Endometrial microvascular endothelial cells (primary cell): ENCODE results near the gene LILRA6. TPM values are rescaled to one million over a fixed set of nuclear protein-coding genes. Genes with fewer than 3 reads are reported as not detected.
"Not testable (repeated sequence)": the region's sequence is repeated elsewhere in the genome, so short reads cannot be mapped to it uniquely, and the experiment has no call there.

ENCODE experiments used
- in situ Hi-C: cut with HindIII; loops from 2 replicates; pipeline ENCODE4 v1.10.0; 2017; ENCODE audit warnings: low sequenced_read_pairs, low pct_unique_long_range_greater_than_20kb; ENCODE audit errors: inconsistent ontology term
- total RNA-seq: library from RNA; depleted of rRNA; stranded (reverse); fragments of >200 nt; gene quantifications from one replicate; pipeline ENCODE4 v1.2.3, GENCODE V29; 2015; ENCODE audit errors: inconsistent ontology term

LILRA6 gene
- total RNA-seq, 1 donor from 2014 or later = not detected

DNA sequence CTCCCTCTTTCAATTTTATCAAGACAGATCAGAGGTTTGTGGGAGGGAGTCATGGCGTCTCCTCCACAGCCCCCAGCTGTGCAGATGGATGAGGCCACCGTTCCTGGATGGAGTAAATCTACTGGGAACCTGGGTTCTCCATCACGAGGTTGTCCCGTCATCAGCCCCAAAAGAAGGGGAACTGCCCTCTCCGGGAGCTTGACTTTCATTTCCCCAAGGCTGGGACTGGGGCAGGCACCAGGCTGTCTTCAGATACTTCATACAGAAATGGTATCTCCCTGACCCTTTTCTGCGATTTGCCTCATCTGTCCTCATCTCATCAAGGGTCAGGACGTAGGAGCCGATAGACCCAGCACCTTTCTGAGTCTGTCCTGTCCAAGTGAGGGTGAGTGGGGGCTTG is 28.5 kb upstream of the LILRA6 start:
- in situ Hi-C loops = no loop called here

DNA sequence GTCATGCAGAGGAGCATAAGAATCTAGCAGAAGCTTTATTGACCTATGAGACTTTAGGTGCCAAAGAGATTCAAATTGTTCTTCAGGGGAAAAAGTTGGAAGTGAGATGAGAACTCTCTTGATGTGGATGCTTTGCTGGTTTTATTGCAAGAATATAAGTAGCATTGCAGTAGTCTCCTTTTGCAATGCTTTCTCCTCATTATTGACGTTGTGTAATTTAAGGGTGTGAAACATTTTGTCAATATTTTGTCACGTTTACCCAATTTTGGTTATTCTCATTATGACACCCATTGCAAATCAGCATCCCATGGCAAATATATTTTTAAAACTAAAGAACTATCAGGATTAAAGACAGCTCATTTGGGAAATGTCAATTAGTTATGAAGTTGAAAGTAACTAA is 26.3 kb upstream of the LILRA6 start:
- in situ Hi-C loops = no loop called here

DNA sequence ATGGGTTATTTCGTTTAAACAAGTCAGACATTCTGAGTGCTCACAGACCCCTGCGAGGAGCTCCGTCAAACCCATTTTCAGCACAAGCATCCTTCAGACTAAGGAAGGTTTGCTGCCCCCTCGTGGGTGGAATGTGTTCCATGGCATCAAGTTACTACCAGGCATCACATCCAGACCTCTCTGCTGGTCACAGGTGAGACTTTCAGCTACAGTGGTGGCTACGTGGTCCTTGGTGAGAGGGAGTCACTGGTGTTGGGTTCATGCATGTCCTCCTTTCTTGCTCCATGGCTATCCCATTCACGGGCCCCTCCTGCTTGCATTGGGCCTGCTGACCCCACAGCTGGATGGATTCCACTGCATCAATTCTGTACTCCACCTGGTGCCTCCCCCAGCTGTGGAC is 23.5 kb upstream of the LILRA6 start:
- in situ Hi-C loops = no loop called here

DNA sequence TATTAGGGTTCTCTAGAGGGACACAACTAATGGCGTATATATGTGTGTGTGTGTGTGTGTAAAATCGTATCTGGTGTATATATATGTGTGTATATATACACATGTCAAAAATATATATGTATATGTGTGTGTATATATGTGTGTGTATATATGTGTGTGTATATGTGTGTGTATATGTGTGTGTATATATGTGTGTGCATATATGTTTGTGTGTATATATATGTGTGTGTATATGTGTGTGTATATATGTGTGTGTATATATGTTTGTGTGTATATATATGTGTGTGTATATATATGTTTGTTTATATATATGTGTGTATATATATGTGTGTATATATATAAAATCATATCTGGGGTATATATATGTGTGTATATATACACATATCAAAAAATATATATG is 19.9 kb upstream of the LILRA6 start:
- in situ Hi-C loops = no loop called here

DNA sequence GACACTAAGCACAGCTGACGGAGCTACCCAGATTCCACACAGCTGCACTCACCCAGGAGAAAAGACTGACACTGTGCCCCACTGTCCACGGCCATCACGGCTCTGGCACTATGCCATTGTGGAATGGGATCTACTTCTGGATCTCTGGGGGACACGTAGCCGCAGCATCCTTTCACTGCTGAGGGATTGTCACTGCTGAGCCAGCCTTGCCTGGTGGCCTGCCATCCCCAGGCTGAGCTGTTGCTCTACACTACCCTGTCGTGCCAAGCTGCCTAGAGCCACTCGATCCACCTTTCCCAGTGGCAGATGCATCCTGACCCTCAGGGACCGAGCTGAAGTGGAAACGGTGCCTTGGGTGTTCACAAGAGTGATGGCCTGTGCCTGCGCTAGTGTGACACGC is 19.5 kb upstream of the LILRA6 start:
- in situ Hi-C loops = no loop called here

DNA sequence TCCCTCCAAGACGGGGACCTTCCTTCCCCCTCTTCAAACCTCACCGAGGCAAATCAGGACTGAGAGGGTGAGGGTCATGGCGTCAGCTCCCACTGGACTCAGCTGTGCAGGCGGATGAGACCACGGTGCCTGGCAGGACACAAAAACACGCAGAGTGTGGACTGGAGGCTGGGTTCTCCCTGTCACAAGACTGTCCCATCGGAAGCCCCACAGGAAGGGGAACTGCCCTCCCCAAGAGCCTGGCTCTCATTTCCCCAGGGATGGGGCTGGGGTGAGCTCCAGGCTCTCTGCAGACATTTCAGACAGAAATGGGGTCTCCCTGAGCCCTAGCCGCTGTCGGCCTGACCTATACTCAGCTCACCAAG is 14.5 kb upstream of the LILRA6 start, which contains the start of gene LILRB5:
Gene LILRB5 (minus strand): TSS at position 158 of the 365 bp plus-strand sequence. CDS start 80 bp downstream, at position 78.
- in situ Hi-C loops = no loop called here

DNA sequence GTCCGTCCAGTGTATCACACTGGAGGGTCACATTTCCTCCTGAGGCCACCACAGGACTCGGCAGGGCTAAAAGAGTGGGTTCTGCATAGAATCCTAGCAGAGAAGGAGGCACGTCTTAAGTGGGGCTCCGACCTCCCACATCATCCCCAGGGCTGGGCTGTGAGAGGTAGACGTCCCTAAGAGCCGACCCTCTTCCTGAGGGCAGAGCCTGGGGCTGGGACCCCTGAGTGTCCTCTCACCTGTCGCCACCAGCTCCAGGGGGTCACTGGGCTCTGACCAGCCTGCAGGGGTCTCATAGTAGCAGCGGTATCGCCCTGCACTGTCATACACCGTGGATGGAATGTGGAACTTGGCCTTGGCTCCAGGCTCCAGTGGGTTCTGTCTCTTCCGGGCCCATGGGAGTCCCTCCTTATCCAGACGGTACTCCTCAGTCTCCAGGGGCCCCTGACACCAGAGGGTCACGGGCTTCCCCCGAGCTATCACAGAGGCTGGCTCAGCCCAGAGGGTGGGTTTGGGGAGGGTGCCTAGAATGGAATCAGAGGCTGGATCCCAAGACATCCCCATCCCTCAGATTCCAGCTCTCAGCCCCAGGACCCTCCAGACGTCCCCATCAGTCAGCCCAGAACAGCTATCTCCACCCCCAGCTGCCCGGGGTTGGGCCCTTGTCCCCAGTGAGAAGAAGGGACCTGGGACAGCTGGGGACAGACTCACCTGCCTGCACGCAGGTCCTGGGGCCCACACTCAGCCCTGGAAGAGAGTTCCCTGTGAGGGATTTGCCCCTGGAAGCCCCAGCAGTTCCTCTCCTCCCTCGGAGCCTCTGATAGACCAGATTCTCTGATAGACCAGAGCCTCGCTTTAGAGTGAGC is 13.9 kb upstream of the LILRA6 start:
- in situ Hi-C loops = no loop called here

DNA sequence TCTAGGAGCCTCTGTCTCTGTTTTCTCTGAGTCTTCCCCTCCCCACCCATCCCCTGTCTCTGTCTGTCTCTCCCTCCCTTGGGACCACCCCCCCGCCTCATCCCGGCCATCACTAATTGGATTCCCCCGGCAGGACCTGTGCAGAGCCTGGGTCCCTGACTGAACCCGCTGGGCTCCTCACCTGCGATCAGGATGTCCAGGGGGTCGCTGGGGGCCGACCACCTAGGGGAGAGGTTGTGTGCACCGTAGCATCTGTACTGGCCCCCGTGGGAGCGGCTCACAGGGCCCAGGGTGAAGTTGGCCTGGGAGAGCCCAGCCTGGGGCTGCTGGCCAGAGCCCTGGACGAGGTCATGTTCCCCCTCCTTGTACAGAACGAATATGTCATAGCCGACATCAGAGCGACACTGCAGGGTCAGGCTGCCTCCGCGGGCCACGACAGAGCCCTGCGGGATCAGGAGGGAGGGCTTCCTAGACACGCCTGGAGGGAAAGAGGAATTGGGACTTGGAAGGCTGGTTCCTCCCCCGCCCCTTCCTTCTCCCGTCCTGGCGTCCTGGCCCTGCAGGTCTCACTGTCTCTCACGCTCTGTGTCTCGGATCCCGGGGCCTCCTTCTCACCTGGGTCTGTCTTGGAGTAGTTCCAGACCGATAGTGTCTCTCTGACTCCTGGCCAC is 12.7 kb upstream of the LILRA6 start:
- in situ Hi-C loops = no loop called here

DNA sequence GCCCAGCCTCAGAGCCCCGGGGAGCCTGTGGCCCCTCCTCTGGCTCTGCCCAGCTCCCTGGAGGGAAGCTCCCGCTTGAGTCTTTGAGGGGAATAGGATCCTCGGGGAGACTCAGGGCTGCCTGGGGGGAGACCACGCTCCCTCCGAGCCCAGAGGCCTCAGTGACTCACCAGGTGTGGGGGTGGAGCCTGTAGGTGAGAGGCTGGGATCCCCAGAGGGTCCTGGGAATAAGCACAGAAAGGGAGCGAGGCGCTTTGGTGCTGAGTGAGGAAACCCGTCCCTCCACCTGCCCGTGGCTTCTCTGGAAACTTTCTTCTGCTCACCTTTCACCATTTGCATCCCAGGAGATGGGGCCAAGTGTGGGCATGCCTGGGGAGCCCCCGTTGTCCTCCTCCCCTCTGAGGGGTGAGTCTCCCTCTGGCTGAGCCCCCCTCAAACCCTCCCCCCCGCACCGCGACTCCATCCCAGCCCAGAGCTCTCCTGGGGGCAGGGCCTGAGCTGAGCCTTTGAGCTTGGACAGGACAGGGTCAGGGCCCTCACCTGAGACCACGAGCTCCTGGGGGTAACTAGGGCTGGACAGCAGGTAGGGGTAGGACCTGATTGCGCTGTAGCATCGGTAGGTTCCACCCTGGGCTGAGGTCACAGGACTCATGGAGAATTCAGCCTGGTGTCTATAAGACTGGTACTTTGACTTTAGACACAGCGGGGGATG is 11.8 kb upstream of the LILRA6 start:
- in situ Hi-C loops = no loop called here

DNA sequence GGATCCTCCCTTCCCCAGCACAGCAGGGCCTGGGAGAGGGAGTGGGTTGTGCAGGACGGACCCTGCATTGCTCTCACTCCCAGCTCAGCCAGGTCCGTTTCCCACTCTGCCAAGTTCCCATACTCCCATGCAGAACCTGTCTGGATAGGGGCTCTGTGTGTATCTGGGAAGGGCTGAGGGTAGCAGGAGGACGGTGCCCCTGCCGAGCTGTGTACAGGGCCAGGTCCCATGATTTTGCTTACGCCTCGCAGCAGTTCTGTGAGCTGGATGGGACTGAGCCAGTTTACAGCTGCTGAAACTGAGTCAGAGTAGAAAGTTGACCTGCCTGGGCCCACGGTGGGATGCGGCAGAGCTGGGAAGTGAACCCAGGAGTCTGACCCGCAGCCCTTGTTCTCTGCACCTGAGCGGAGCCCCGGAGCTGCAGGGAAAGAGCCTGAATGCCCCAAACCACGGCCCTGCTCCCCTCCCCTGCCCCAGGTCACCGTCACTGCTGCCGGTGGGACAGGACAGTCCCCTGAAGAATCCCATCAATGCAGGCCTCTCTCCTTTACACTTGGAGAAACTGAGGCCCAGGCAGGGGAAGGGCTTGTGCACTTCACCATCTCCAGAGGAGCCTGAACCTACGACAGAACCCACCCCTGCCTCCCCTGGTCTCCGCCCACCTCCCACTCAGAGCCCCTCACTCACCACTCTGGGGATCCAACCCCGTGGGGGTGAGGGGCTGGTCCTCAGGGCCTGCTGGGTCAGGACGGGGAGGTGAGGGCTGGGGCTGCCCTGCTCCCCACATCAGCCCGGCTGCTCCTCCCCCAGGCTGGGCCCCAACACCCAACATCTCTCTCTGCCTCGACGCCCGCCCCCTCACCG is 11.0 kb upstream of the LILRA6 start:
- in situ Hi-C loops = no loop called here

DNA sequence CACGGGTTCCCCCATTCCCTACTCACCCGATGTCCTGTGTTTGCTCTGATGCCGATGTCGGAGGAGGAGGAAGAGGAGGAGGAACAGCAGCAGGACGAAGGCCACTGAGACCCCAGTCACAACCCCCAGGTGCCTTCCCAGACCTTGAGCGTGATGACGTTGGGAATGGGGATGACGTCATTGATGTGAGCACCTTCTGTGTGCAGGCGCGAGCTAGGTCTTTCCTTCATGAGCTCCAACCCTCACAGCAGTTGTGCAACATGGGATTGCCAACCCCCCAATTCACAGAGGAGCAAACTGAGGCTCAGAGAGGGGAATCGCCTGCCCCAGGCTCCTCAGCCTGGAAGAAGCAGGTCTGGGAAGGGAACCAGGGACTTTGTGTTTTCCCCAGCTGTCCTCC is 10.3 kb upstream of the LILRA6 start:
- in situ Hi-C loops = no loop called here

DNA sequence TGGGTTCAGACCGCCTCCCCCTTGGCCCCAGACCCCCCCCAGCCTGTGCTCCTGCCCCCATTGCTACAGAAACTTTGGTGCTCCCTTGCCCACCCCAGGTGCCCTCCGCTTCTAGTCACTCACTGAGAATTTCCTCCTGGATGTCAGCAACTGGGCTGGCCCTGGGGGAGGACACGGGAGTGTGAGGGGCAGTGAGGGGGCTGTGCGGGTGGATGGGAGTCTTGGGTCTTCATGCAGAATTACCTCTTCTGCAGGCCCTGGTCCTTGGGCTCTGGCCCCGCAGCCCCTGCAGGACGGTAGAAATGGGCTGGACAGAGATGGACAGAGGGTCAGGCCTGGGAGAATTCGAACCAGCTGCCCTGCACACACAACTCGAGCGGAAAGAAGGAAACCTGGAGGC is 9.7 kb upstream of the LILRA6 start:
- in situ Hi-C loops = no loop called here

DNA sequence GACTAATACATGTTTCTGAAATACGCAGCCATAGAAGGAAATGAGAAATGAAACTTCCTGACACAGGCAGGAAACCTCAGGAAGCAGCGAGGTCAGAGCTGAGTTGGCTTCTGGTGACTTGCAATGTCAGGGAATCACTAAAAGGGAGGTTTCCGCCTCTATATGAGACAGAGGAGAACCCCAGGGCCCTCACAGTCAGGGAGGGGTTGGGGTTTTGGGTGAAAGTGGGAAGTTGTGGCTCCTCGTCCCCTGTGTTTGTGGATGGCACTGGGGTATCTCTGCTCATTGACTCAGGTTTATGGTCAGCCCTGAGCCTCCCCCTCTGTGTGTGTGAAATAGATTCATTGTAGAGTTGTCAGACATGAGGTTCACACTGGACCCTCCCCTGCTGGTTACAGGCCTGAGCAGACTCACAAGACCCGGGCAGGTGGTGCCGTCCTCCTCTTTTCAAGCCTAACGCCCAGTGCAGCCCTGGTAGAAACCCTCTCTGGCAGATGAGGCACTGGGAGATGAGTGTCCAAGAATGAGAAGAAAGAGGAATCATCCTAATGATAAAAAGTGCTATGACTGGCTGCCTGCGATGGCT is 5.5 kb upstream of the LILRA6 start:
- in situ Hi-C loops = no loop called here

DNA sequence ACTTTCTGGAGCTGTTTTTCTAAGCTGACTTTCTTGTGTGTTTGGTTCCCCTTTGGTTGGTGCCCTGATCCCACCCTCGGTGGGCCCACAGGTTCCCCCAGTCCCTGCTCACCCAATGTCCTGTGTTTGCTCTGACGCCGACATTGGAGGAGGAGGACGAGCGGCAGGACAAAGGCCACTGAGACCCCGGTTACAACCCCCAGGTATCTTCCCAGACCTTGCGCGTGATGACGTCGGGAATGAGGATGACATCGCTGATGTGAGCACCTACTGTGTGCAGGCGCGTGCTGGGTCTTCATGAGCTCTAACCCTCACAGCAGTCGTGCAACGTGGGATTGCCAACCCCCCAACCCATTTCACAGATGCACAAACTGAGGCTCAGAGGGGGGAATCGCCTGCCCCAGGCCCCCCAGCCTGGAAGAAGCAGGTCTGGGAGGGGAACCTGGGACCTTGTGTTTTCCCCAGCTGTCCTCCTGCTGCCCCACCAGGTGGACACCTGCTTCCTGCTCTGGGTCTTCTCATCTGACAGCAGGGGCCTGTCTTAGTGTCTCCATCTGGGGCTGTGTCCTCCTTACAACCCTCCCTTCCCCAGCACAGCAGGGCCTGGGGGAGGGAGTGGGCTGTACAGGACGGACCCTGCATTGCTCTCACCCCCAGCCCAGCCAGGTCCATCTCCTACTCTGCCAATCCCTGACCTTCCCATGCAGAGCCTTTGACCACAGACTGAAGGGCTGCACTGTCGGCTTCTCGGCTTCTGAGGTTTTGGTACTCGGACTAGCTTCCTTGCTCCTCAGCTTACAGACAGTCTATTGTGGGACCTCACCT is 4.7 kb upstream of the LILRA6 start:
- in situ Hi-C loops = no loop called here

DNA sequence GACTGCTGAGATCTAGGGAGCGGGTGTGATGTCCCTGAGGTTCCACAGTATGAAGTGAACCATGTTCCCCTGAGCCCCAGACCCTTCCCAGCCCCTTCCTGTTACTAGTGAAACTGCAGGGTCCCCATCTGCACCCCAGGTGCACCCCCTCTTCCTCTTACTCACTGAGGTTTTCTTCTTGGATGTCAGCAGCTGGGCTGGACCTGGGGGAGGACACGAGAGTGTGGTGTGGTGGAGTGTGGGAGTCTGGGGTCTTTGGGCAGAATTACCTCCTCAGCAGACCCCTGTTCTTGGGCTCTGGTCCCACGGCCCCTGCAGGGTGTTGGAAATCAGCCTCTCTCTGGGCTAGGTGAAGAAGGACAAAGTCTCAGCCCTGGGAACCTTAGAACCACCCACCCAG is 3.3 kb upstream of the LILRA6 start:
- in situ Hi-C loops = no loop called here

DNA sequence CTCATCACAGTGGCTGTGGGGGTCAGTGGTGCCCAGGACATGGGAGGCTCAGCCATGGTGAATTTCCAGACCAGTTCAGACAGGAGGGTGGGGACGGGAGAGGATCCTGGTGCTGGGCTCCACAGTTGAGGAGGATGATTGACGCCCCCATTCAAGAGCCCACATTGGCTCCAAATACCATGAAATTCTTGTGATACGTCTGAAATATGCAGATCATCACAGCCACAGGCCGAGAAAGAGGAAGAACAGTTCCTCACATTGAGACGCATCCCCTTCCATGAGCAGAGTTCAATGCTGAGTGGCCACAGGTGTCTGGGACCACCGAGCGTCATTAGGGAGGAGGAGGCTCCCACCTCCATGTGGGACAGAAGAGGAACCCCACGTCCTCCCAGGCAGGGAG is 1.2 kb upstream of the LILRA6 start:
- in situ Hi-C loops = not testable (repeated sequence)

DNA sequence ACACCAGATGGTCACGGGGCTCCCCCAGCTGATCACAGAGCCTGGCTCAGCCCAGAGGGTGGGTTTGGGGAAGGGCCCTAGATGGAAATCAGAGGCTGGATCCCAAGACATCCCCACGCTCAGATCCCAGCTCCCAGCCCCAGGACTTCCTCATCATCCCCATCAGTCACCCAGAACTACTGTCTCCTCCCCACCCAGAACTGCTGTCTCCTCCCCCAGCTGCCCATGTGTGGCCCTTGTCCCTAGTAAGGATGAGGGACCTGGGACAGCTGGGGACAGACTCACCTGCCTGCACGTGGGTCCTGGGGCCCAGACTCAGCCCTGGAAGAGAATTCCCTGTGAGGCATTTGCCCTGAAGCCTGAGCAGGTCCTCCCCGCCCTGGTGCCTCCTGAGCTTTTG is 356 bp downstream of the LILRA6 start:
- in situ Hi-C loops = not testable (repeated sequence)
